Endothelial cell of umbilical vein (primary cell): ENCODE data around the gene ANKAR.

ENCODE experiments used
- CTCF ChIP-seq, 2 donors: IDR thresholded peaks; 1 replicate in 1 of 2; 2 replicates in 1 of 2; pipeline ENCODE4 v1.5.1; 2011; ENCODE audit warnings: low read length in 2 of 2, mild to moderate bottlenecking in 2 of 2, moderate library complexity in 2 of 2, control low read depth in 1 of 2, inconsistent platforms in 1 of 2, low read depth in 1 of 2; ENCODE audit not compliant: insufficient read depth in 1 of 2; ENCODE audit errors: extremely low read depth in 1 of 2
- EZH2 ChIP-seq: IDR thresholded peaks from 2 replicates; pipeline ENCODE4 v1.6.1; 2012; ENCODE audit warnings: borderline replicate concordance, low read depth, mild to moderate bottlenecking, moderate library complexity, low read length, inconsistent platforms; ENCODE audit not compliant: severe bottlenecking
- MAX ChIP-seq: IDR thresholded peaks from 2 replicates; pipeline ENCODE4 v1.6.1; 2011; ENCODE audit not compliant: insufficient read depth, insufficient read length
- POLR2AphosphoS5 ChIP-seq: IDR thresholded peaks from 2 replicates; pipeline ENCODE4 v1.6.1; 2012; ENCODE audit warnings: low read depth, mild to moderate bottlenecking, control low read depth, low read length, moderate library complexity; ENCODE audit not compliant: insufficient read depth

- TF ChIP-seq POLR2AphosphoS5 (no peak), MAX (no peak), CTCF (IDR thresholded peaks at IDR 0.05; ENCODE audit: extremely low read depth in 1 of 2, insufficient read depth in 1 of 2, low read depth in 1 of 2, low read length in 2 of 2) (no peak), EZH2 (no peak)
Observed at GRCh38 chr2:189660803-189661147, 13.7 kb upstream of the ANKAR start.
